22Rv1 (cell line): Measurements from ENCODE around the gene HDAC5.

Experiments used
- CTCF ChIP-seq: fragments of 450-650 bp; IDR thresholded peaks from 2 replicates; pipeline ENCODE4 v1.5.1; 2017; ENCODE audit warnings: mild to moderate bottlenecking
- ZFX ChIP-seq: fragments of 450-650 bp; IDR thresholded peaks from 2 replicates; pipeline ENCODE4 v1.6.1; 2017; ENCODE audit warnings: antibody characterized with exemption, borderline replicate concordance

DNA sequence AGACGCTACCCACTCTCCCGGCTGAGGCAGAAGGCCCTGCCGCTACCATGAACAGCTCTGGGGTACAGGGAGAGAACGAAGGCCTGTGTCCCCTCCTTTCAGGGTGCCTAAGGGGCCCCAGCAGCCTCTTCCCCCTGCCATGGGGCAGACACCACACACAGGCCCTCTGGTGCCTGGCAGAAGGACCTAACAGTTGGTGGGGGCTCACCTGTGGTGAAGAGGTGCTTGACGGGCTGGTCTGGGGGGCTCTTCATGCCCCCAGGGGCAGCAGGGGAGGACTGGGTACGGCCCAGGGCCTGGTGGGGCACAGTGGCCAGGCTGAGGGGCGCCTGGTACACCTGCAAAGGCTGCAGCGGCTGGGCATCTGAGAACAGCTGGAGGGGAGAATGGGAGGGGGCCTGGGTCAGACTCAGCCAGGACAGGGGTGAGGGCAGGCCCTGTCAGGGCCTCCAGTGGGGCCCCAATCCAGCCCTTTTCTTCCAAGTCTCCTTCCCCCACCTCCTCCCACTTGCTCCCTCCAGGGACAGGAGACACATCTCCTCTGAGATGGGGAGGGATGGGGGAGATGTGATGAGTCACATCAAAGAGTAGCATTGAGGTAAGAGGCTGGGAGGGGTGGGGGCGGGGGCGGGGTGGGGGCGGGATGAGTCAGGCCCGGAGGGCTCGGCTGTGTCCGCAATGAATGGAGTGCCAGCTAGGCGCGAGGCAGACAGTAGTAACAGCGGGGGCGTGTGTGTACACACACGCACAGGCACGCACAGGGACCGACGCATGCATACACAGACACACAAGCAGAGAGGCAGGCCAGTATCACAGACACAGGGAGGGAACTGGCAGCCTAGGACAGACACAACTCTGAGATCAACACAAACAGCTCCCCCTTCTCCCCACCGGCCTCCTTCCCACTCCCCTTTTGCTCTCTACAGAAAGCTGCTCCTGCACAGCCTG lies 36.8 kb downstream of the HDAC5 start:
- TF ChIP-seq CTCF = no peak
- no peak for TF ChIP-seq ZFX
